HepG2 (cell line): ENCODE results near the gene LITAF. TPM values are rescaled to one million over a fixed set of nuclear protein-coding genes. Genes with fewer than 3 reads are reported as not detected.
A peak's percentile ranks its signal among the peaks of the same experiment; 100 is the strongest.
"Not testable (repeated sequence)": the region's sequence is repeated elsewhere in the genome, so short reads cannot be mapped to it uniquely, and the experiment has no call there.

Source experiments
- ATAC-seq: fragments of 200-7000 bp; cut with Tn5 transposase; 3 replicates; pipeline ENCODE4 v1.9.1; 2020; ENCODE audit warnings: mild to moderate bottlenecking, moderate library complexity
- BruUV-seq: library from RNA; stranded (reverse); fragments of 400-500 nt; replicated peaks from 2 replicates; lab custom pipeline; 2021; lab: Mats Ljungman, UMichigan
- CTCF ChIA-PET: fragments of 300-600 bp; formaldehyde crosslinking; extraction: SDS; loops from one replicate; lab custom pipeline; 2021; ENCODE audit warnings: low total read pairs, inconsistent platforms, low intra/inter-chr PET ratio; lab: Yijun Ruan, JAX
- POLR2A ChIA-PET: fragments of 350-600 bp; sonication (Branson Sonifier 250); formaldehyde crosslinking; loops from one replicate; lab custom pipeline; 2020; ENCODE audit warnings: antibody characterized with exemption, inconsistent platforms; lab: Yijun Ruan, JAX
- DNase-seq: peaks from one replicate; pipeline ENCODE4 v3.0.0-alpha.2; 2015; ENCODE audit warnings: low spot score
- FAIRE-seq: peaks from 3 replicates; lab custom pipeline; 2011; peaks lifted over from hg19 to GRCh38; lab: Jason Lieb, UNC
- H2AFZ ChIP-seq: one replicate; pipeline ENCODE4 v1.6.1; 2011; ENCODE audit warnings: low read length, inconsistent platforms
- H3K27ac ChIP-seq: fragments of 300-600 bp; 3 replicates; pipeline ENCODE4 v1.8.0; 2011; ENCODE audit warnings: mixed run types, mild to moderate bottlenecking, mixed read lengths, low read length, inconsistent platforms; ENCODE audit not compliant: insufficient read depth; ENCODE audit errors: extremely low read length
- H3K27me3 ChIP-seq, 2 experiments: fragments of 200-600 bp in 1 of 2; 2 replicates in 1 of 2; 3 replicates in 1 of 2; pipeline versions ENCODE4 v1.6.0 to v1.8.0; 2011; ENCODE audit warnings: low read length in 2 of 2, mild to moderate bottlenecking in 2 of 2, moderate library complexity in 2 of 2, inconsistent platforms in 1 of 2; ENCODE audit not compliant: insufficient read depth in 2 of 2, control insufficient read depth in 1 of 2
- H3K36me3 ChIP-seq, 2 experiments: fragments of 200-600 bp in 1 of 2; replicated peaks in 1 of 2; 2 replicates in 1 of 2; 3 replicates in 1 of 2; pipeline versions ENCODE4 v1.5.1 to v1.8.0; 2011; ENCODE audit warnings: low read length in 2 of 2, inconsistent platforms in 1 of 2; ENCODE audit not compliant: insufficient read depth in 2 of 2, control insufficient read depth in 1 of 2
- H3K4me1 ChIP-seq: 2 replicates; pipeline ENCODE4 v1.5.1; 2012; ENCODE audit warnings: low read length, inconsistent platforms; ENCODE audit not compliant: insufficient read depth
- H3K4me2 ChIP-seq: 2 replicates; pipeline ENCODE4 v1.6.0; 2011; ENCODE audit warnings: low read depth, low read length, inconsistent platforms
- H3K4me3 ChIP-seq, 3 experiments: fragments of 200-600 bp in 1 of 3; sonication (generic), shearing (Covaris generic) in 1 of 3; replicated peaks in 1 of 3; 2 replicates each; pipeline ENCODE4 v1.5.1; 2011 to 2016; ENCODE audit warnings: low read length in 3 of 3, inconsistent platforms in 2 of 3, low read depth in 2 of 3, mild to moderate bottlenecking in 2 of 3, control low read depth in 1 of 3, mixed read lengths in 1 of 3; ENCODE audit not compliant: insufficient read depth in 1 of 3
- H3K79me2 ChIP-seq: one replicate; pipeline ENCODE4 v1.6.1; 2011; ENCODE audit warnings: low read length, inconsistent platforms; ENCODE audit not compliant: insufficient read depth
- H3K9ac ChIP-seq: 2 replicates; pipeline ENCODE4 v1.6.0; 2011; ENCODE audit warnings: mild to moderate bottlenecking, low read depth, low read length, inconsistent platforms; ENCODE audit not compliant: insufficient read depth
- H3K9me3 ChIP-seq: 2 replicates; pipeline ENCODE4 v1.5.1; 2012; ENCODE audit warnings: mild to moderate bottlenecking, low read length
- H4K20me1 ChIP-seq: 2 replicates; pipeline ENCODE4 v1.6.0; 2011; ENCODE audit warnings: inconsistent platforms, mild to moderate bottlenecking, low read length, moderate library complexity; ENCODE audit not compliant: insufficient read depth
- CEBPG ChIP-seq: IDR thresholded peaks from 2 replicates; pipeline ENCODE4 v1.6.1; 2016
- WGBS: methylation state at CpG from one replicate; pipeline ENCODE4 v1.1.6; 2017; ENCODE audit warnings: low lambda C conversion rate; 5-methylcytosine and 5-hydroxymethylcytosine counted together
- in situ Hi-C: cut with HindIII; loops from 2 replicates; pipeline ENCODE4 v1.10.0; 2017; ENCODE audit warnings: low pct_unique_long_range_greater_than_20kb; ENCODE audit not compliant: extremely low pct_ligation_motif_present
- intact Hi-C: fragments of 100-400 bp; cut with micrococcal nuclease; formaldehyde crosslinking; loops from one replicate; pipeline ENCODE4 v1.10.0; 2022; ENCODE audit not compliant: unreplicated experiment
- polyA plus RNA-seq, 8 experiments: library from polyadenylated mRNA; depleted of rRNA in 3 of 8; stranded (reverse) in 7 of 8; unstranded in 1 of 8; fragments of >200 nt; fragmentation: Illumina TruSeq in 4 of 8; extraction: Trizol in 4 of 8; gene quantifications; 2 replicates each; pipeline versions ENCODE4 v1.2.1 to v1.2.3, GENCODE V29; 2011 to 2016; ENCODE audit warnings: low read depth in 4 of 8, missing spikeins in 1 of 8, mixed read lengths in 1 of 8; ENCODE audit not compliant: insufficient read depth in 1 of 8
- total RNA-seq, 5 experiments: library from RNA; depleted of rRNA; stranded (reverse); fragments of >200 nt; fragmentation: Illumina TruSeq; extraction: Trizol; gene quantifications; 2 replicates each; pipeline ENCODE4 v1.2.3, GENCODE V29; 2016; ENCODE audit warnings: low read depth in 1 of 5

Gene LITAF
- total and polyA plus RNA-seq, 2 of the 13 experiments (the other 11 are each of a cell fraction or from before 2014, with no cell fraction given): 80.1 to 141 TPM

DNA sequence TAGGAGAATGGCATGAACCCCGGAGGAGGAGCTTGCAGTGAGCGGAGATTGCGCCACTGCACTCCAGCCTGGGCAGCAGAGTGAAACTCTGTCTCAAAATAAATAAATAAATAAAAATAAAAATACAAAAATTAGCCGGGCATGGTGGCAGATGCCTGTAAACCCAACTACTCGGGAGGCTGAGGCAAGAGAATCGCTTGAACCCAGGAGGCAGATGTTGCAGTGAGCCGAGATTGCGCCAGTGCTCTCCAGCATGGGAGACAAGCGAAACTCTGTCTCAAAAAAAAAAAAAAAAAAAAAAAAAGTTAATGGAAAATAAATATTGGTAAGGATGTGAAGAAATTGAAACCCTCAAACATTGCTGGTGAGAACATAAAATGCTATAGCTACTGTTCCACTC lies 6.4 kb upstream of the LITAF start:
- H3K9me3 ChIP-seq, H4K20me1 ChIP-seq, H3K27ac ChIP-seq, in situ Hi-C loops, FAIRE-seq, H3K79me2 ChIP-seq, intact Hi-C loops, DNase-seq, H3K36me3 ChIP-seq, ATAC-seq, H3K9ac ChIP-seq, BruUV-seq, H2AFZ ChIP-seq, CTCF ChIA-PET, H3K4me3 ChIP-seq: not testable (repeated sequence)
- WGBS: 36% methylated on average over 9 of the region's 9 CpGs
- Histone ChIP-seq H3K4me2 (peak overlapping the region; percentile 0; the same call in 1 of the 2 replicates), H3K4me1 (peaks cover 46% of the 10 kb centered on the region), H3K27me3 (peaks cover 4 to 38% of the 10 kb centered on the region in 2 experiments; a peak in 4 of 5 replicates)
- POLR2A ChIA-PET: interaction anchor here (0.7 kb wide), 1 partner anchor 24 kb away, joined by 4 read pairs; no protein-coding TSS in a partner anchor
- TF ChIP-seq CEBPG (CRISPR knock-in tag): peak; percentile 57; the same call in 1 of the 2 replicates

DNA sequence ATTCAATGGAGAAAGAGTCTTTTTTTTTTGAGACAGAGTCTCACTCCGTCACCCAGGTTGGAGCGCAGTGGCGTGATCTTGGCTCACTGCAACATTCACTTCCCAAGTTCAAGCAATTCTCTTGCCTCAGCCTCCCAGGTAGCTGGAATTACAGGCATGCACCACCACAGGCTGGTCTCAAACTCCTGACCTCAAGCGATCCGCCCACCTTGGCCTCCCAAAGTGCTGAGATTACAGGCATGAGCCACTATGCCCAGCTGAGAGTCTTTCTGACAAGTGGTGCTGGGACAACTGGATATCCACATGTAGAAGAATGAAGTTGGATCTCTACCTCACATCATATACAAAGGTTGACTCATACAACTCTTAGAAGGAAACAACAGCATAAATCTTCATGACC lies 4.9 kb upstream of the LITAF start:
- Histone ChIP-seq H3K4me1 (peaks cover 40% of the 10 kb centered on the region), H3K27me3 (peaks cover 4 to 33% of the 10 kb centered on the region in 2 experiments; a peak in 4 of 5 replicates)
- FAIRE-seq, H3K4me3 ChIP-seq, CTCF ChIA-PET, DNase-seq, H3K9ac ChIP-seq, H3K9me3 ChIP-seq, ATAC-seq, POLR2A ChIA-PET, H3K36me3 ChIP-seq, BruUV-seq, H3K27ac ChIP-seq, in situ Hi-C loops, H3K4me2 ChIP-seq, intact Hi-C loops, H3K79me2 ChIP-seq, H4K20me1 ChIP-seq, H2AFZ ChIP-seq: not testable (repeated sequence)
- WGBS: 85% methylated on average over 5 of the region's 5 CpGs
